Smooth muscle cell (in vitro differentiated cells): ENCODE data around the gene CDC20B. TPM values are rescaled to one million over a fixed set of nuclear protein-coding genes. Genes with fewer than 3 reads are reported as not detected.

Experiments
- DNase-seq: peaks from one replicate; lab custom pipeline; 2025; ENCODE audit not compliant: unreplicated experiment; lab: John Stamatoyannopoulos, UW
- H2AFZ ChIP-seq: fragments of 200-600 bp; sonication (generic); 2 replicates; pipeline ENCODE4 v1.6.0; 2016; ENCODE audit warnings: antibody characterized with exemption, low read depth, mild to moderate bottlenecking
- H3F3A ChIP-seq: fragments of 200-600 bp; sonication (generic); 2 replicates; pipeline ENCODE4 v1.6.0; 2017; ENCODE audit warnings: antibody characterized with exemption, low read depth
- H3K27ac ChIP-seq: fragments of 200-600 bp; sonication (generic); 2 replicates; pipeline ENCODE4 v1.5.1; 2016; ENCODE audit warnings: low read depth, mild to moderate bottlenecking
- H3K27me3 ChIP-seq: fragments of 200-600 bp; sonication (generic); 2 replicates; pipeline ENCODE4 v1.6.1; 2016; ENCODE audit warnings: low read depth, mild to moderate bottlenecking
- H3K36me3 ChIP-seq: fragments of 200-600 bp; sonication (generic); 2 replicates; pipeline ENCODE4 v1.5.1; 2016; ENCODE audit warnings: low read depth
- H3K4me1 ChIP-seq: fragments of 200-600 bp; sonication (generic); 2 replicates; pipeline ENCODE4 v1.5.1; 2016; ENCODE audit warnings: low read depth
- H3K4me2 ChIP-seq: fragments of 200-600 bp; sonication (generic); 2 replicates; pipeline ENCODE4 v1.6.0; 2016; ENCODE audit warnings: mild to moderate bottlenecking
- H3K4me3 ChIP-seq: fragments of 200-600 bp; sonication (generic); 2 replicates; pipeline ENCODE4 v1.5.1; 2016; ENCODE audit warnings: mild to moderate bottlenecking
- H3K79me2 ChIP-seq: fragments of 200-600 bp; sonication (generic); 2 replicates; pipeline ENCODE4 v1.6.0; 2016; ENCODE audit warnings: low read depth, mild to moderate bottlenecking
- H3K9ac ChIP-seq: fragments of 200-600 bp; sonication (generic); 2 replicates; pipeline ENCODE4 v1.6.0; 2016; ENCODE audit warnings: low read depth
- H3K9me3 ChIP-seq: fragments of 200-600 bp; sonication (generic); replicated peaks from 2 replicates; pipeline ENCODE4 v1.5.1; 2016; ENCODE audit warnings: low read depth
- H4K20me1 ChIP-seq: fragments of 200-600 bp; sonication (generic); 2 replicates; pipeline ENCODE4 v1.6.0; 2016; ENCODE audit warnings: low read depth
- WGBS: methylation state at CpG from one replicate; pipeline ENCODE4 v1.1.7; 2016; ENCODE audit warnings: low lambda C conversion rate; 5-methylcytosine and 5-hydroxymethylcytosine counted together
- polyA plus RNA-seq: library from polyadenylated mRNA; unstranded; fragments of >200 nt; fragmentation: Nextera tagmentation; extraction: Ambion mirVana; gene quantifications from 2 replicates; pipeline ENCODE4 v1.2.1, GENCODE V29; 2016
- total RNA-seq: library from RNA; depleted of rRNA; stranded (reverse); fragments of >200 nt; gene quantifications from 2 replicates; pipeline ENCODE4 v1.2.3, GENCODE V29; 2014
- TF ChIP-seq, protein P1 (sequence below): fragments of 200-600 bp; sonication (generic); IDR thresholded peaks from 2 replicates; pipeline ENCODE4 v1.5.1; 2017; ENCODE audit warnings: borderline replicate concordance, mild to moderate bottlenecking, antibody characterized with exemption; ENCODE audit not compliant: insufficient read depth, poor library complexity, severe bottlenecking

The CDC20B gene
- total and polyA plus RNA-seq, 2 experiments from 2014 or later, result not detected

DNA sequence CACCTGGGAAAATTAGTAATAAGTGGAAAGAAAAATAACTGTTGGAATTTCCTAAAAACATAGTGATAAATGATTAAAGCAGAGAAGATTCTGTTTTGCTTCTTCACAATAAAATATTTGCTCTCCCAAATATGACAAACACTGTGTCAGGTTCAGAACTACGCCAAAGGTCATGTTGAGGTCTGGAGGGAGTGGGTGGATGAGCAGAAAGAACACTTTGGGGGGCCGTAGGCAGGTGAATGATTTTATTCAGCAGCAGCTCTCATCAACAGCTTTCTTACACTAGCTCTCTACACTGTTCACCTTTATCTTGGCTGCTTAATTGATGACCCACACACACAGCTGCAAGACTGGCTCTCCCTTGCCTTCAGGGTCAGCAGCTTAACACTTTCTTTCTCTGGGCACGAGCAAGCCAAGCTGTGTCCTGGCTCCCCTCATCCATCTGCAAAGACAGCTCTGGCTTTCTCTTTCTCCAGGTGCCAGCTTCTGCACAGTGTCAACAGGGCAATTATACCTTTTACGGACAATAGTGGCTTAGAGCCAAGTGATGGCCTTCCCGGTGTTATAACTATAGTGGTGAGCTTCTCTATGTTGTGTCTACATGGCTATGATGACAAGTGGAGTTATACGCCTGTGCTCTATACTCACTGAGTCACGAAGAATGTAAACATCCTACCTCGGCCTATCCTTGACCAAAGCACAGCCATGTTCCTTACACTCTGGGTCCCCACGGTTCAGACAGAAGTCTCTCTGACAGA, 31.9 kb downstream of the CDC20B start:
- TF ChIP-seq, protein P1, sequence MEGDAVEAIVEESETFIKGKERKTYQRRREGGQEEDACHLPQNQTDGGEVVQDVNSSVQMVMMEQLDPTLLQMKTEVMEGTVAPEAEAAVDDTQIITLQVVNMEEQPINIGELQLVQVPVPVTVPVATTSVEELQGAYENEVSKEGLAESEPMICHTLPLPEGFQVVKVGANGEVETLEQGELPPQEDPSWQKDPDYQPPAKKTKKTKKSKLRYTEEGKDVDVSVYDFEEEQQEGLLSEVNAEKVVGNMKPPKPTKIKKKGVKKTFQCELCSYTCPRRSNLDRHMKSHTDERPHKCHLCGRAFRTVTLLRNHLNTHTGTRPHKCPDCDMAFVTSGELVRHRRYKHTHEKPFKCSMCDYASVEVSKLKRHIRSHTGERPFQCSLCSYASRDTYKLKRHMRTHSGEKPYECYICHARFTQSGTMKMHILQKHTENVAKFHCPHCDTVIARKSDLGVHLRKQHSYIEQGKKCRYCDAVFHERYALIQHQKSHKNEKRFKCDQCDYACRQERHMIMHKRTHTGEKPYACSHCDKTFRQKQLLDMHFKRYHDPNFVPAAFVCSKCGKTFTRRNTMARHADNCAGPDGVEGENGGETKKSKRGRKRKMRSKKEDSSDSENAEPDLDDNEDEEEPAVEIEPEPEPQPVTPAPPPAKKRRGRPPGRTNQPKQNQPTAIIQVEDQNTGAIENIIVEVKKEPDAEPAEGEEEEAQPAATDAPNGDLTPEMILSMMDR, result no peak

GRCh38 chr5:55136521-55136920, 36.5 kb downstream of the CDC20B start:
- no peaks in the 10 kb centered on the region for H3K79me2 ChIP-seq
- TF ChIP-seq, protein P1, result no peak

More for the DNA sequence above, 31.9 kb downstream of the CDC20B start:
- no peaks in the 10 kb centered on the region for H4K20me1 ChIP-seq
- H3K9ac ChIP-seq, result no peak overlapping the region
- H3K4me3 ChIP-seq, result no peak overlapping the region
- no peak overlapping the region for H3K27ac ChIP-seq
- no peak overlapping the region for H2AFZ ChIP-seq
- H3K79me2 ChIP-seq, result no peaks in the 10 kb centered on the region
- H3K4me1 ChIP-seq, result no peaks in the 10 kb centered on the region
- H3K9me3 ChIP-seq, result no peaks in the 10 kb centered on the region
- peaks cover 29% of the 10 kb centered on the region for H3K27me3 ChIP-seq
- H3K36me3 ChIP-seq, result no peaks in the 10 kb centered on the region
- 78% methylated on average over 9 of the region's 9 CpGs for WGBS
- DNase-seq, result no peak
- H3K4me2 ChIP-seq, result no peak overlapping the region
- H3F3A ChIP-seq, result no peaks in the 10 kb centered on the region

GRCh38 chr5:55134053-55134722, 38.8 kb downstream of the CDC20B start:
- Histone ChIP-seq H3K4me2 (no peak overlapping the region), H3K36me3 (no peaks in the 10 kb centered on the region), H3F3A (no peaks in the 10 kb centered on the region), H3K9me3 (peaks cover 4% of the 10 kb centered on the region), H3K27ac (no peak overlapping the region), H3K79me2 (no peaks in the 10 kb centered on the region), H3K4me3 (no peak overlapping the region), H3K4me1 (no peaks in the 10 kb centered on the region), H3K27me3 (peaks cover 2% of the 10 kb centered on the region), H3K9ac (no peak overlapping the region), H2AFZ (no peak overlapping the region), H4K20me1 (no peaks in the 10 kb centered on the region)
- 76% methylated on average over 5 of the region's 5 CpGs for WGBS
- no peak for DNase-seq
- TF ChIP-seq, protein P1, result no peak

More at GRCh38 chr5:55136521-55136920, 36.5 kb downstream of the CDC20B start:
- Histone ChIP-seq H3K27me3 (peaks cover 2% of the 10 kb centered on the region), H3K4me2 (no peak overlapping the region), H3K36me3 (no peaks in the 10 kb centered on the region), H3K4me1 (no peaks in the 10 kb centered on the region), H3K9ac (no peak overlapping the region), H2AFZ (no peak overlapping the region), H3K9me3 (no peaks in the 10 kb centered on the region), H3K27ac (no peak overlapping the region), H3F3A (no peaks in the 10 kb centered on the region), H4K20me1 (no peaks in the 10 kb centered on the region), H3K4me3 (no peak overlapping the region)
- 88% methylated on average over 3 of the region's 3 CpGs for WGBS
- DNase-seq, result no peak
